ENCODE results near the gene SCP2.

- TF ChIP-seq CTCF (IDR thresholded peaks at IDR 0.05; ENCODE audit: low read length) = peak; percentile 38
- TF ChIP-seq EZH2 (IDR thresholded peaks at IDR 0.05; ENCODE audit: borderline replicate concordance, low read length) = no peak
Observed at GRCh38 chr1:52970149-52970548, 43.1 kb downstream of the SCP2 start.
